ENCODE measurements around the gene CEP128. TPM values are rescaled to one million over a fixed set of nuclear protein-coding genes. Genes with fewer than 3 reads are reported as not detected.

Gene CEP128
- polyA plus RNA-seq, 1 experiment, result 1.9 TPM

GRCh38 chr14:80448267-80448666, 493.3 kb downstream of the CEP128 start:
- CTCF ChIA-PET, result interaction anchor here (0.8 kb wide), 1 partner anchor 177 kb away, joined by 3 read pairs; no protein-coding TSS in a partner anchor
- Histone ChIP-seq H3K4me3 (ENCODE audit: low read depth, low read length) (no peak overlapping the region), H3K36me3 (ENCODE audit: control insufficient read depth, insufficient read depth, low read length) (no peaks in the 10 kb centered on the region), H3K27me3 (ENCODE audit: control insufficient read depth, insufficient read depth, low read length) (no peaks in the 10 kb centered on the region)
- POLR2A ChIA-PET, result no interaction called here
- DNase-seq (ENCODE audit: low read depth), result no peak
- TF ChIP-seq, protein P1, sequence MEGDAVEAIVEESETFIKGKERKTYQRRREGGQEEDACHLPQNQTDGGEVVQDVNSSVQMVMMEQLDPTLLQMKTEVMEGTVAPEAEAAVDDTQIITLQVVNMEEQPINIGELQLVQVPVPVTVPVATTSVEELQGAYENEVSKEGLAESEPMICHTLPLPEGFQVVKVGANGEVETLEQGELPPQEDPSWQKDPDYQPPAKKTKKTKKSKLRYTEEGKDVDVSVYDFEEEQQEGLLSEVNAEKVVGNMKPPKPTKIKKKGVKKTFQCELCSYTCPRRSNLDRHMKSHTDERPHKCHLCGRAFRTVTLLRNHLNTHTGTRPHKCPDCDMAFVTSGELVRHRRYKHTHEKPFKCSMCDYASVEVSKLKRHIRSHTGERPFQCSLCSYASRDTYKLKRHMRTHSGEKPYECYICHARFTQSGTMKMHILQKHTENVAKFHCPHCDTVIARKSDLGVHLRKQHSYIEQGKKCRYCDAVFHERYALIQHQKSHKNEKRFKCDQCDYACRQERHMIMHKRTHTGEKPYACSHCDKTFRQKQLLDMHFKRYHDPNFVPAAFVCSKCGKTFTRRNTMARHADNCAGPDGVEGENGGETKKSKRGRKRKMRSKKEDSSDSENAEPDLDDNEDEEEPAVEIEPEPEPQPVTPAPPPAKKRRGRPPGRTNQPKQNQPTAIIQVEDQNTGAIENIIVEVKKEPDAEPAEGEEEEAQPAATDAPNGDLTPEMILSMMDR (IDR thresholded peaks at IDR 0.05; ENCODE audit: insufficient read depth, low read depth, low read length), result no peak

- POLR2A ChIA-PET, result no interaction called here
Observed at GRCh38 chr14:80447392-80447791, 494.1 kb downstream of the CEP128 start.

More at GRCh38 chr14:80447392-80447791, 494.1 kb downstream of the CEP128 start:
- H3K36me3 ChIP-seq (ENCODE audit: control insufficient read depth, insufficient read depth, low read length), result no peaks in the 10 kb centered on the region
- H3K27me3 ChIP-seq (ENCODE audit: control insufficient read depth, insufficient read depth, low read length), result no peaks in the 10 kb centered on the region
- CTCF ChIA-PET, result interaction anchor here (0.7 to 0.8 kb wide), 2 partner anchors 10 to 176 kb away, joined by 3 to 4 read pairs; no protein-coding TSS in a partner anchor
- no peak for DNase-seq (ENCODE audit: low read depth)
- TF ChIP-seq, protein P1 (IDR thresholded peaks at IDR 0.05; ENCODE audit: insufficient read depth, low read depth, low read length), result no peak
- H3K4me3 ChIP-seq (ENCODE audit: low read depth, low read length), result no peak overlapping the region

Small RNA genes lying within 50 kb of the gene (small RNA-seq; reads per million reads assigned to genes)
- not detected for gene AC022404.1 (ENCODE audit: insufficient read length, low read depth, low replicate concordance)

Other genes starting within 250 kb of the CEP128 start
- not detected in 2 replicates for gene TSHR, start 13.9 kb upstream of the CEP128 start, polyA plus RNA-seq (2011; rRNA removed)

Measured in BJ (cell line).